SJSA1 (cell line): ENCODE measurements around the gene ALOX15B. TPM values are rescaled to one million over a fixed set of nuclear protein-coding genes. Genes with fewer than 3 reads are reported as not detected.

Experiments
- DNase-seq, 2 experiments: peaks; one replicate each; pipeline ENCODE4 v3.0.0-alpha.2; 2015 to 2020; ENCODE audit warnings: low spot score in 2 of 2, low read depth in 1 of 2
- H3K27ac ChIP-seq: fragments of 250-450 bp; sonication (Bioruptor Pico); 2 replicates; pipeline ENCODE4 v1.5.1; 2020; ENCODE audit warnings: mild to moderate bottlenecking, moderate library complexity
- H3K27me3 ChIP-seq: fragments of 250-450 bp; sonication (Bioruptor Pico); replicated peaks from 2 replicates; pipeline ENCODE4 v1.5.1; 2020; ENCODE audit warnings: mild to moderate bottlenecking, moderate library complexity
- H3K36me3 ChIP-seq: fragments of 250-450 bp; sonication (Bioruptor Pico); 2 replicates; pipeline ENCODE4 v1.5.1; 2020; ENCODE audit warnings: mild to moderate bottlenecking
- H3K4me1 ChIP-seq: fragments of 250-450 bp; sonication (Bioruptor Pico); replicated peaks from 2 replicates; pipeline ENCODE4 v1.6.1; 2021; ENCODE audit warnings: mild to moderate bottlenecking
- H3K4me3 ChIP-seq: fragments of 250-450 bp; sonication (Bioruptor Pico); 2 replicates; pipeline ENCODE4 v1.5.1; 2020; ENCODE audit warnings: mild to moderate bottlenecking
- H3K9me3 ChIP-seq: fragments of 250-450 bp; sonication (Bioruptor Pico); replicated peaks from 2 replicates; pipeline ENCODE4 v1.5.1; 2020; ENCODE audit warnings: mild to moderate bottlenecking
- total RNA-seq: library from RNA; depleted of rRNA; stranded (reverse); fragments of >200 nt; shearing (Covaris generic); gene quantifications from 2 replicates; pipeline ENCODE4 v1.2.3, GENCODE V29; 2014; rRNA removed

The ALOX15B gene
- total RNA-seq: not detected in 2 replicates

GRCh38 chr17:8038954-8039610 is at the start of gene ALOX15B:
ALOX15B (plus strand) TSS chr17:8039059; CDS start chr17:8039156, 97 bp downstream.
- no peaks in the 10 kb centered on the region for H3K36me3 ChIP-seq
- no peak within 1 kb of the TSS for H3K27ac ChIP-seq
- H3K27me3 ChIP-seq: peaks cover 20% of the 10 kb centered on the region
- no peaks in the 10 kb centered on the region for H3K9me3 ChIP-seq
- peaks cover 4% of the 10 kb centered on the region; the same call in 1 of the 2 replicates for H3K4me1 ChIP-seq
- DNase-seq: no peak
- H3K4me3 ChIP-seq: no peak within 1 kb of the TSS

GRCh38 chr17:7989781-7990655 is 48.8 kb upstream of the ALOX15B start:
- Histone ChIP-seq H3K36me3 (no peaks in the 10 kb centered on the region), H3K4me1 (peaks cover 9% of the 10 kb centered on the region), H3K9me3 (no peaks in the 10 kb centered on the region), H3K4me3 (peak overlapping the region; percentile 38), H3K27ac (no peak overlapping the region), H3K27me3 (peaks cover 17% of the 10 kb centered on the region; the same call in 1 of the 2 replicates)
- peak; percentile 67 to 73 for DNase-seq

- Histone ChIP-seq H3K27me3 (peaks cover 23% of the 10 kb centered on the region; the same call in 1 of the 2 replicates), H3K9me3 (no peaks in the 10 kb centered on the region), H3K4me3 (no peak overlapping the region), H3K36me3 (no peaks in the 10 kb centered on the region), H3K27ac (no peak overlapping the region), H3K4me1 (peaks cover 9% of the 10 kb centered on the region)
- no peak for DNase-seq
Measured at GRCh38 chr17:7992516-7992915, 46.3 kb upstream of the ALOX15B start.

GRCh38 chr17:7992924-7993323 is 45.9 kb upstream of the ALOX15B start:
- peaks cover 23% of the 10 kb centered on the region; the same call in 1 of the 2 replicates for H3K27me3 ChIP-seq
- DNase-seq: peak in 1 of 2 experiments; percentile 21
- H3K4me3 ChIP-seq: no peak overlapping the region
- H3K4me1 ChIP-seq: peaks cover 9% of the 10 kb centered on the region
- no peak overlapping the region for H3K27ac ChIP-seq
- no peaks in the 10 kb centered on the region for H3K9me3 ChIP-seq
- no peaks in the 10 kb centered on the region for H3K36me3 ChIP-seq

GRCh38 chr17:7993972-7994589 is 44.8 kb upstream of the ALOX15B start:
- Histone ChIP-seq H3K27ac (no peak overlapping the region), H3K36me3 (no peaks in the 10 kb centered on the region), H3K9me3 (no peaks in the 10 kb centered on the region), H3K4me1 (peaks cover 9% of the 10 kb centered on the region), H3K27me3 (peaks cover 29% of the 10 kb centered on the region; the same call in 1 of the 2 replicates), H3K4me3 (no peak overlapping the region)
- DNase-seq: peak in 1 of 2 experiments; percentile 16

- no peak for DNase-seq
- Histone ChIP-seq H3K27ac (no peak overlapping the region), H3K27me3 (peaks cover 37% of the 10 kb centered on the region), H3K4me1 (no peaks in the 10 kb centered on the region), H3K9me3 (no peaks in the 10 kb centered on the region), H3K36me3 (no peaks in the 10 kb centered on the region), H3K4me3 (no peak overlapping the region)
Measured at GRCh38 chr17:7995724-7996123, 43.1 kb upstream of the ALOX15B start.

- no peaks in the 10 kb centered on the region for H3K36me3 ChIP-seq
- peaks cover 49% of the 10 kb centered on the region for H3K27me3 ChIP-seq
- H3K4me1 ChIP-seq: no peaks in the 10 kb centered on the region
- no peak overlapping the region for H3K27ac ChIP-seq
- H3K9me3 ChIP-seq: no peaks in the 10 kb centered on the region
- no peak overlapping the region for H3K4me3 ChIP-seq
- peak in 1 of 2 experiments; percentile 44 for DNase-seq
Measured at GRCh38 chr17:7997186-7997585, 41.7 kb upstream of the ALOX15B start.

- Histone ChIP-seq H3K4me3 (no peak within 1 kb of the TSS), H3K9me3 (no peaks in the 10 kb centered on the region), H3K27ac (no peak within 1 kb of the TSS), H3K4me1 (no peaks in the 10 kb centered on the region), H3K27me3 (peaks cover 62% of the 10 kb centered on the region), H3K36me3 (no peaks in the 10 kb centered on the region)
- peak in 1 of 2 experiments; percentile 36 for DNase-seq
Measured at GRCh38 chr17:8001976-8002720, 36.7 kb upstream of the ALOX15B start, which contains the start of gene GUCY2D. GUCY2D (plus strand) TSS chr17:8002615; CDS start chr17:8003048, 433 bp downstream.

- no peak for DNase-seq
- Histone ChIP-seq H3K27me3 (peaks cover 61% of the 10 kb centered on the region), H3K9me3 (no peaks in the 10 kb centered on the region), H3K36me3 (no peaks in the 10 kb centered on the region), H3K4me1 (no peaks in the 10 kb centered on the region), H3K4me3 (no peak overlapping the region), H3K27ac (no peak overlapping the region)
Measured at GRCh38 chr17:8002721-8003593, 35.9 kb upstream of the ALOX15B start.

GRCh38 chr17:8003594-8004181 is 35.2 kb upstream of the ALOX15B start:
- H3K9me3 ChIP-seq: no peaks in the 10 kb centered on the region
- no peaks in the 10 kb centered on the region for H3K36me3 ChIP-seq
- no peak overlapping the region for H3K4me3 ChIP-seq
- no peak overlapping the region for H3K27ac ChIP-seq
- DNase-seq: no peak
- no peaks in the 10 kb centered on the region for H3K4me1 ChIP-seq
- H3K27me3 ChIP-seq: peaks cover 57% of the 10 kb centered on the region

- no peaks in the 10 kb centered on the region for H3K4me1 ChIP-seq
- H3K9me3 ChIP-seq: no peaks in the 10 kb centered on the region
- no peak overlapping the region for H3K4me3 ChIP-seq
- H3K27ac ChIP-seq: no peak overlapping the region
- H3K27me3 ChIP-seq: peaks cover 48% of the 10 kb centered on the region
- no peak for DNase-seq
- no peaks in the 10 kb centered on the region for H3K36me3 ChIP-seq
Measured at GRCh38 chr17:8004899-8005298, 34.0 kb upstream of the ALOX15B start.

- no peaks in the 10 kb centered on the region for H3K4me1 ChIP-seq
- no peak overlapping the region for H3K27ac ChIP-seq
- no peaks in the 10 kb centered on the region for H3K9me3 ChIP-seq
- H3K27me3 ChIP-seq: peaks cover 51% of the 10 kb centered on the region
- H3K36me3 ChIP-seq: no peaks in the 10 kb centered on the region
- H3K4me3 ChIP-seq: no peak overlapping the region
- DNase-seq: no peak
Measured at GRCh38 chr17:8005357-8005756, 33.5 kb upstream of the ALOX15B start.
